Cardiac atrium fibroblast (primary cell): ENCODE measurements around the gene ZFP57. TPM values are rescaled to one million over a fixed set of nuclear protein-coding genes. Genes with fewer than 3 reads are reported as not detected.

Experiments used
- total RNA-seq: library from RNA; depleted of rRNA; stranded (reverse); fragments of >200 nt; gene quantifications from 2 replicates; pipeline ENCODE4 v1.2.3, GENCODE V29; 2015

Gene ZFP57
- total RNA-seq, result not detected in 2 replicates

DNA sequence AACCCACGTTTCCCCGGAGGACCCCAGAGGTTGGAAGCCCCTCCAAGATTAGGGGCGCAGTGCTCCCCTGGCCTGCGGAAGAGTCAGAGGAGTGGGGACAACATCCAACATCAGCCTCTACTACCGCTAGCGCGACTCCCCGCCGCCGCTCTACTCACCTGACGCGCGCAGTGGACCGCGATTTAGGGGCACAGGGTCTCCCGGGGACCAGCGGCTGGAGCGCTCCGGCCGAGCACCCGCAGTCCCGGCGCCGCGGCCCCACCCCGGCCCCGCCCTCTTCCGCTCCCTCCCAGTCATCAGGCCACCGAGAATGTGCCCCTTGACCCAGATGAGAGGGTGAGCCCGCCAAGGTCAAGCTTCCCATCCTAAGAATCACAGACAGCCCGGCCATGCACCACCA is at the start of gene ZFP57:
Gene ZFP57 (minus strand): TSS at position 249 of the 400 bp plus-strand sequence. CDS start 4,149 bp downstream, outside the sequence.

GRCh38 chr6:29723262-29723665 is 42.3 kb upstream of the ZFP57 start, which contains the start of gene HLA-F:
HLA-F (plus strand) TSS chr6:29723434; CDS start chr6:29723464, 30 bp downstream.

GRCh38 chr6:29656798-29657197 is 24.2 kb downstream of the ZFP57 start, which contains the start of gene MOG:
MOG (plus strand) TSS chr6:29657092; CDS start chr6:29657210, 118 bp downstream.

GRCh38 chr6:29632789-29633533 is 48.0 kb downstream of the ZFP57 start, which contains the start of gene GABBR1:
GABBR1 (minus strand) TSS chr6:29633183; CDS start chr6:29632385, 798 bp downstream.

Other genes with a start within 250 kb of the ZFP57 start
- gene OR10C1, start 241.8 kb downstream of the ZFP57 start, total RNA-seq, result not detected in 2 replicates
- gene OR11A1, start 224.1 kb downstream of the ZFP57 start, total RNA-seq, result not detected in 2 replicates
- not detected in 2 replicates for gene OR2H1, start 224.0 kb downstream of the ZFP57 start, total RNA-seq
- gene MAS1L, start 193.2 kb downstream of the ZFP57 start, total RNA-seq, result not detected in 2 replicates
- not detected in 2 replicates for gene UBD, start 121.4 kb downstream of the ZFP57 start, total RNA-seq
- not detected in 2 replicates for gene OR2H2, start 96.0 kb downstream of the ZFP57 start, total RNA-seq
- 10.4 and 17.1 TPM in 2 replicates for gene GABBR1, start 48.0 kb downstream of the ZFP57 start, total RNA-seq
- gene MOG, start 24.1 kb downstream of the ZFP57 start, total RNA-seq, result not detected in 2 replicates
- gene HLA-F, start 42.3 kb upstream of the ZFP57 start, total RNA-seq, result 7.6 and 9.6 TPM in 2 replicates
- not detected in 2 replicates for gene HLA-G, start 146.7 kb upstream of the ZFP57 start, total RNA-seq